ENCODE data around the gene GAMT.

The GAMT gene

GRCh38 chr19:1389033-1389940 is 12.1 kb downstream of the GAMT start:
- no peak for DNase-seq (ENCODE audit: extremely low read depth, low read depth)
- TF ChIP-seq, protein P1, sequence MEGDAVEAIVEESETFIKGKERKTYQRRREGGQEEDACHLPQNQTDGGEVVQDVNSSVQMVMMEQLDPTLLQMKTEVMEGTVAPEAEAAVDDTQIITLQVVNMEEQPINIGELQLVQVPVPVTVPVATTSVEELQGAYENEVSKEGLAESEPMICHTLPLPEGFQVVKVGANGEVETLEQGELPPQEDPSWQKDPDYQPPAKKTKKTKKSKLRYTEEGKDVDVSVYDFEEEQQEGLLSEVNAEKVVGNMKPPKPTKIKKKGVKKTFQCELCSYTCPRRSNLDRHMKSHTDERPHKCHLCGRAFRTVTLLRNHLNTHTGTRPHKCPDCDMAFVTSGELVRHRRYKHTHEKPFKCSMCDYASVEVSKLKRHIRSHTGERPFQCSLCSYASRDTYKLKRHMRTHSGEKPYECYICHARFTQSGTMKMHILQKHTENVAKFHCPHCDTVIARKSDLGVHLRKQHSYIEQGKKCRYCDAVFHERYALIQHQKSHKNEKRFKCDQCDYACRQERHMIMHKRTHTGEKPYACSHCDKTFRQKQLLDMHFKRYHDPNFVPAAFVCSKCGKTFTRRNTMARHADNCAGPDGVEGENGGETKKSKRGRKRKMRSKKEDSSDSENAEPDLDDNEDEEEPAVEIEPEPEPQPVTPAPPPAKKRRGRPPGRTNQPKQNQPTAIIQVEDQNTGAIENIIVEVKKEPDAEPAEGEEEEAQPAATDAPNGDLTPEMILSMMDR (IDR thresholded peaks at IDR 0.05; ENCODE audit: low read depth, low read length): no peak

DNA sequence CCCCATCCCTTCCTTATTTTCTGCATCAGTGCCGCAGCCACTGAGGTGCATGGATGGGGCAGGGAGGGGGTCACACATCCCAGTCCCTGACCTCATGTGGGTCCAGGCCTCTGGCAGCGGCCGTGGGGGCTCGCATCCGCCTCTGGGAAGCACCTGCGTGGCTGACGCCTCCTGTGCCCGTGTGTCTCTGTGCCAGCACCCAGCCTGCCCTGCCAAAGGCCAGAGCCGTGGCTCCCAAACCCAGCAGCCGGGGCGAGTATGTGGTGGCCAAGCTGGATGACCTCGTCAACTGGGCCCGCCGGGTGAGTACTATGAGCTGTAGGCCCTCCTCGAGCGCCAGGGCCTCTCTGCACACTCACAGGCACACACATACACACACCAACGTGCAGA is 12.7 kb downstream of the GAMT start:
- no peak for DNase-seq (ENCODE audit: extremely low read depth, low read depth)
- TF ChIP-seq, protein P1 (IDR thresholded peaks at IDR 0.05; ENCODE audit: low read depth, low read length): no peak

DNA sequence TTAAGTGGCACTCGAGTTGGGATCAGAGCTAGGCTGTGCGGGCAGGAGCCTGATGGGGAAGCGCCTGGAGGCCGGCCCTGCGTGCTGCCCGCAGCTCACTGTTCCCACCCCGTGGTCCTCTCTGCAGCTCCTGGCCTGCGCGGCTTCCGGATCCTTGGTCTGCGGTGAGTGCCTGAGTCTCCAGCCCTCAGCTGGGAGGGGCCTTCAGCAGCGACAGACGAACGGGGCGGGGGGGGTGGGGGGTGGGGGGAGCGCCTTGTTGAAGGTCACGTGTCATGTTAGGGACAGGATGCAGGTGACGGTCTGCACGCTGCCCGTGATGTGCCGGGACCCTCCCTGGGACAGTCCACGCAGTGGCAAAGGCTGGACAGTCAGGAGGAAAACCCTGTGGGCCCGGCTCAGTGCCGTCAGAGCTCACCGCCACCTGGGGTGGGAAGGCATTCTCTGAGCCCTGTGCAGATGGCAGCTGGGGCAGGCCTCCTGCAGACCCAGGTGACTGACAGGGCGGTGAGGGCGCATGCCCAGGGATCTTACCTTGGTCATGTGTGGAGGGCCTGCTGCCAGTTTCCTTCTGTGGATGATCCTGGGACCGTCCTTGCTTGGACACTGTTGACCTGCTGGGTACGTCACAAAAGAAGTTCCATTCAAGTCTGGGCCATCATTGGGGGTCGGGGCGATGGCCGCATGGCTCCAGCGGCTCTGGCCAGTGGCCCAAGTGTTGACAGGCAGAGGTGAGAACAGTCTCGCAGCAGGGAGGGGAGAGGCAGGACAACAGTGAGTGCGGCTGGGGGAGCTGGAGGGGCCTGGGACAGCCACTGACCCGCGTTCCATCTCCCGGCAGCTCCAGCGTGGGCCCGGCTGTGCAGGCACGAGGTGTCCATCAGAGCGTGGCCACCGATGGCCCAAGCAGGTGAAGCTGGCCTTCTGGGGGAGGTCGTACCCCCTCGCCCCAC is 13.4 kb downstream of the GAMT start:
- DNase-seq (ENCODE audit: extremely low read depth, low read depth): no peak
- TF ChIP-seq, protein P1 (IDR thresholded peaks at IDR 0.05; ENCODE audit: low read depth, low read length): no peak

DNA sequence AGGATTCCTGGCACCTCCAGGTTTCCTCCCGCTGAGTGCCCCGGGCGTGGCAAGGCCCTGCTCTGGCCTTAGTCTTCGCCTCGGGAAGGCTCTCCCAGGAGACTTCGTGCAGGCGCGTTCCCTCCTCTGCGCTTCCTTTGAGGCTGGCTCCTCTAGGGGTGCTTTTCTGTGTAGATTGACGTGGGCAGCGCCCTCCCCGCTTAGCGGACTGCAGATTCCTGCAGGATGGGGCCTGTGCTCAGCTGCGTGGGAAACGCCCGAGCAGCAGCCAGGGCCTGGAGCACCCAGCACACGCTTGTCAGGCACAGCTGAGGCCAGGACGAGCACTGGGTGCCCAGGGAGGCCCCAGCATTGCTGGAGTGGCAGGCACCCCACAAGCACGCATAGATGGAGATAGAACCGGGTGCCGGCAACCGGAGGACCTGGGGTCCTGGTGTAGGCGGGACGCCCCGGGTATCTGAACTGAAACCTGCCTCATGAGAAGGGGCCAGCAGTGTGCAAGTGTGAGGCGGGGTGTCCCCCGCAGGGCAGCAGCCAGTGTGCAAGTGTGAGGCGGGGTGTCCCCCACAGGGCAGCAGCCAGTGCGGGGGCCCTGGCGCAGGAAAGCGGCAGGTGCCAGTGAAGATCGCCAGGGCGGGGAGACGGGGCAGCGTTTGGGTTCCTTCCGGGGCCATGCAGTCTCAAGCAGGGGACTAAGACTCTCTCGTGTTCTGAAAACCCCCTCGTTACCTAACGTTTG is 14.2 kb downstream of the GAMT start:
- TF ChIP-seq, protein P1 (IDR thresholded peaks at IDR 0.05; ENCODE audit: low read depth, low read length): no peak
- no peak for DNase-seq (ENCODE audit: extremely low read depth, low read depth)

DNA sequence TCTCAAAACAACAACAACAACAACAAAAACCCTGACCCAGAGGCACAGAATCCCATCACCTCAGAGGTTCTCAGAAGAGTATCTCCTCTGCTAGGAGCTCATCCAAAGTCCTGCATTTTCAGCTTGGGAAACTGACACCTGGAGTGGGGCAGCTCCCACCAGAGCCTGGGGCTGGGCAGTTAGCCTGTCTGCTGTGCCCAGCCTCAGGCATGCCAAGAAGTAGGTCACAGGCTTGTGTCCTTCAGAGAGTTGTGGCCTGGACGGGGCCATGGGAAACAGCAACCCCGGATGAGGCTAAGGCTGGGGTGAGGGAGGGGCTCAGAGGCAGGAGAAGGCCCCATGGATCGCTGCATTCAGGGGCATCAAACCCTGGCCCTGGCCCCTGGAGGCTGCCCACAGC is 15.5 kb downstream of the GAMT start:
- no peak for DNase-seq (ENCODE audit: extremely low read depth, low read depth)
- TF ChIP-seq, protein P1 (IDR thresholded peaks at IDR 0.05; ENCODE audit: low read depth, low read length): no peak

- TF ChIP-seq, protein P1 (IDR thresholded peaks at IDR 0.05; ENCODE audit: low read depth, low read length): no peak
- no peak for DNase-seq (ENCODE audit: extremely low read depth, low read depth)
Measured at GRCh38 chr19:1384478-1385110, 16.7 kb downstream of the GAMT start.
